ENCODE measurements around the gene MTG2. TPM values are rescaled to one million over a fixed set of nuclear protein-coding genes. Genes with fewer than 3 reads are reported as not detected.

The MTG2 gene
- total and polyA plus RNA-seq, 2 of the 8 experiments (the other 6 are each of a cell fraction or from before 2014, with no cell fraction given): 14.4 to 22.8 TPM

- POLR2A ChIA-PET (ENCODE audit: partially characterized antibody): no interaction called here
- Histone ChIP-seq H2AK5ac (ENCODE audit: low read depth, low read length) (no peak overlapping the region), H3K79me2 (ENCODE audit: control insufficient read depth in 1 of 2, insufficient read depth in 2 of 2, low read length in 2 of 2) (no peaks in the 10 kb centered on the region), H4K5ac (ENCODE audit: insufficient read length, low read depth, low read length) (no peak overlapping the region), H3K79me1 (ENCODE audit: low read depth, low read length) (no peaks in the 10 kb centered on the region), H4K20me1 (replicated peaks in 1 of 2; ENCODE audit: control insufficient read depth in 1 of 2, insufficient read depth in 2 of 2, low read length in 2 of 2) (peaks cover 3 to 14% of the 10 kb centered on the region in 2 experiments), H3K4ac (replicated peaks; ENCODE audit: insufficient read length, low read depth, low read length) (no peak overlapping the region), H2AFZ (ENCODE audit: low read length) (no peak overlapping the region), H2BK12ac (ENCODE audit: low read depth, low read length) (no peak overlapping the region), H3K23ac (ENCODE audit: insufficient read length) (no peak overlapping the region), H3K4me3 (ENCODE audit: extremely low read depth in 1 of 4, insufficient read depth in 2 of 4, low read depth in 3 of 4, low read length in 4 of 4) (no peak overlapping the region), H3K36me3 (ENCODE audit: control insufficient read depth in 2 of 4, insufficient read depth in 4 of 4, low read length in 3 of 4) (no peaks in the 10 kb centered on the region), H3K27ac (ENCODE audit: low read depth, low read length) (no peak overlapping the region), H3K18ac (ENCODE audit: extremely low read depth, low read length) (no peak overlapping the region), H2BK15ac (ENCODE audit: low read length) (no peak overlapping the region), H2BK20ac (ENCODE audit: low read length) (no peak overlapping the region), H4K91ac (replicated peaks; ENCODE audit: insufficient read length, low read length) (no peak overlapping the region), H3K23me2 (ENCODE audit: low read depth, low read length) (peaks cover 19% of the 10 kb centered on the region; the same call in 1 of the 2 replicates), H3K9ac (replicated peaks in 1 of 4; ENCODE audit: extremely low read depth in 1 of 4, low read depth in 3 of 4, low read length in 3 of 4) (no peak overlapping the region), H2BK5ac (ENCODE audit: low read depth, low read length) (no peak overlapping the region), H3K4me2 (ENCODE audit: insufficient read depth in 1 of 2, low read depth in 2 of 2, low read length in 2 of 2) (no peak overlapping the region), H4K8ac (ENCODE audit: extremely low read depth, insufficient read depth, low read length) (no peak overlapping the region), H3K9me3 (ENCODE audit: insufficient read depth in 2 of 2, low read depth in 1 of 2, low read length in 1 of 2) (peaks cover 0 to 3% of the 10 kb centered on the region in 2 experiments; a peak in 1 of 4 replicates), H3K27me3 (replicated peaks in 1 of 4; ENCODE audit: control insufficient read depth in 3 of 4, extremely low read depth in 1 of 4, insufficient read depth in 3 of 4, low read length in 3 of 4) (peaks cover 3 to 47% (median 27%) of the 10 kb centered on the region in 4 experiments), H3K14ac (ENCODE audit: insufficient read length) (no peak overlapping the region), H2BK120ac (replicated peaks; ENCODE audit: low read depth, low read length) (no peak overlapping the region), H3K4me1 (replicated peaks in 1 of 4; ENCODE audit: control insufficient read depth in 3 of 4, insufficient read depth in 4 of 4, low read length in 3 of 4) (peaks cover 0 to 26% (median 15%) of the 10 kb centered on the region in 4 experiments; a peak in 6 of 7 replicates), H3K56ac (replicated peaks; ENCODE audit: insufficient read length, low read depth, low read length) (no peak overlapping the region)
- WGBS, 2 experiments (ENCODE audit: extremely low coverage in 1 of 2, insufficient coverage in 1 of 2, insufficient read length in 1 of 2, insufficient replicate concordance in 2 of 2, low coverage in 1 of 2, low lambda C conversion rate in 2 of 2, missing lambda C conversion rate in 1 of 2): 88% methylated on average over 14 of the region's 21 CpGs; no CpG with 5 or more reads in 1 of the 2 experiments
- CTCF ChIA-PET (ENCODE audit: partially characterized antibody): interaction anchor here (0.6 kb wide), 1 partner anchor 37 kb away, joined by 3 read pairs; no protein-coding TSS in a partner anchor
- FAIRE-seq (no peak), DNase-seq (ENCODE audit: low read depth in 1 of 2, low spot score in 2 of 2) (no peak)
- TF ChIP-seq HDAC2 (IDR thresholded peaks at IDR 0.05; ENCODE audit: borderline replicate concordance in 1 of 2, low read depth in 2 of 2, low read length in 2 of 2): no peak
- no peak for TF ChIP-seq ATF2 (IDR thresholded peaks at IDR 0.05; ENCODE audit: low read length)
- no peak for TF ChIP-seq JUND (IDR thresholded peaks at IDR 0.05; ENCODE audit: low read length)
- no peak for TF ChIP-seq KDM1A (IDR thresholded peaks at IDR 0.05; ENCODE audit: borderline replicate concordance, low read length)
- TF ChIP-seq JUN (IDR thresholded peaks at IDR 0.05; ENCODE audit: low read depth, low read length): no peak
- TF ChIP-seq CBX5 (IDR thresholded peaks at IDR 0.05; ENCODE audit: low read depth, low read length): no peak
- no peak for TF ChIP-seq TAF7 (optimal IDR thresholded peaks at IDR 0.05; ENCODE audit: borderline replicate concordance, low read depth, low read length)
- TF ChIP-seq RBBP5 (IDR thresholded peaks at IDR 0.05; ENCODE audit: borderline replicate concordance, low read depth, low read length): no peak
Observed at GRCh38 chr20:62224113-62224855, 41.5 kb downstream of the MTG2 start.
